NCI-H2196 (cell line): Measurements from ENCODE around the gene ELAVL3.
A peak's percentile ranks its signal among the peaks of the same experiment; 100 is the strongest.
"Not testable (repeated sequence)": the region's sequence is repeated elsewhere in the genome, so short reads cannot be mapped to it uniquely, and the experiment has no call there.

Source experiments
- DNase-seq: peaks from one replicate; lab custom pipeline; 2025; ENCODE audit not compliant: unreplicated experiment; lab: John Stamatoyannopoulos, UW

Gene ELAVL3

DNA sequence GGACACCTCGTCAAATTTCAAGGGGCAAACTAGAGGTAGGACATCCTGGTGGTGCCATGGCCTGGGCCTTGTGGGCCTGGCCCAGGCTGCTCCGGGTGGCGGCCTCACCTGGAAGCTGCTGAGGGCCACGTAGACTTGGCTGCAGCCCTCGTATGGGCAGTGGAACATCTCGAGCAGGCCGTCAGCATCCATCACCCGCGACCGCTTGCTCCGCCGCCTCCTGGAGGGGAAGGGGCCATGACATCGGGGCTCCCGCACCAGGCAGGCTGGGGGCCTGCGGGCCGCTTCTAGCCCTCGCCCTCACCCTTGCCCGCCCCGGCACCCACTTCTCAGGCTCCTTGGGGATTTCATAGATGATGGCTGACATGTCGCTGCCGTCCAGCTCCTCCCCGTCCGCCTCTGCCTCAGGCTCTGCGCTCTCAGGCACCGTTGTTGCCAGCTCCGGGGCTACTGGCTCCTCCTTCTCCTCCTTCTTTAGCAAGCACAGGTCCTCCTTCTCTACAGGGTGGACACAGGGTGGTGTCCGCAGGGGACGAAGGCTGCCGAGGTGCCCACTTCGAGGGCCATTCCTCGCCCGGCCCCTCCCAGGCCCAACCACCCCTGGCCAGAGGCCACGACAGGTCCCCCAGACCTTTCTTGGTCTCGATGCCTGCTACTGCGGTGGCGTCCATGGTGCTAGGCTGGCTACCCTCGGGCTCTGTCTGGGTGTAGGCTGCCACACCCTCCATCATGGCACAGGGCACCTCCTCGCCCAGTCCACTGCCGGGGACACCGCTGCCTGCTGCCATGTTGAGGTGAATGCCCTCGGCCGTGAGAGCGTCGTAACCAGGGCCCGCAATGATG lies 6.0 kb upstream of the ELAVL3 start:
- no peak for DNase-seq

DNA sequence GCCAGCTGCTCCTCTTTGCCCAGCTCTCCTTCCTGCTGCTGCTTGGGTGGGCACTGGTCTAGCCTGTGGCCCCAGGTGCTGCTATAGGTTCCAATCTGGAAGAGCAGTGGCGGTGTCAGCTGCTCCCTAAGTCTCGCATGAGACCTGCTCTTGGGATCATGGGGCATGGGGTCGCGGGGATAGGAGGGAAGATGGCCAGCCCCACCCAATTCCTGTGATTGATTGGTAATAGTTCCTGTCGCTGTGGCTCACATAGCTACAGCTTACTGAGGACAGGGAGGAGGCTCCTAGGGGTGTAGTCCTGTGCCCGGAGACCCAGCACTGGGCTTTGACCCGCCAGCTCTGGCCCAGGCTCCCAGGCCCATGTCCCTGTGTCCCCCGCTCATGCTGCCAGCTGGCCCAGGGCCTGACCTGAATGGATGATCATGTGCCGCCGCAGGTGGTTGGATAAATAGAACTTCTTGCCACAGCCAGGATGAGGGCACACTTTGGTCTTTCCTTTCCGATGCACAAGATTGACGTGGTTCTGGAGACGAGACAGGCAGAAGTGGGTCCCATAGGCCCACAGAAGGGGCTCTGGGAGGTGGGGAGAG lies 4.5 kb upstream of the ELAVL3 start:
- DNase-seq = no peak

DNA sequence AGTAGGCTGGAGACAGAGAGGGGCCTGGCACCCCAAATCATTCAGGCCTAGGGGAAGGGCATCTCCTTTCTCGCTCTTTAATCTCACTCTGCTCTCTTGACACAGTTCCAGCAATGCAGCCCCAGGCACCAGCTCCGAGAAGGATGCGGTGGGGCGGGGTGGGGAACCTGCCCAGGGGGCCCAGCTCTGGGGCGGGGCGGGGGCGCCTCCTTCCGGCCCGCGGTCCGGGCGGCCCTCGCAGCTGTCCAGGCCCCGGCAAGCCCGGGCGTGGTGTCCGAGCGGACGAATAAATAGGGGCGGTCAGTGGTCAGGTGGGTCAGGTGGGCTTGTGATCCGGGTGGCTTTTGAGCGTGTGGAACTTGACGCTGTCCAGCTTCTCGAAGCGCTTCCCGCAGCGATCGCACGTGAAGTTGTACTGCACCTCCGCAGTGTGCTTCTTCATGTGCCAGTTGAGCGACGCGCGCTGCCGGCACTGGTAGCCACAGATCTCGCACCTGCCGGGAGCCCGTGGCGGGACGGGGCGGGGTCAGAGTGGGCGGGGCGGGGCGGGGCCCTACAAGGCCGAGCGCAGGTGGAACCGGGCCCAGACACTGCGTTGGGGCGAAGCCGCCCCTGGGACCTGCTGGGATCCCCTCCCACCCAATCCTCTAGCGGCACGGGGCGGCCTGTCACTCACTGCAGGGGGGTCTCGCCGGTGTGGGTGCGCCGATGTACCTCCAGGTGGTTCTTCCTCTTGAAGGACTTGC lies 2.7 kb upstream of the ELAVL3 start:
- DNase-seq = no peak

DNA sequence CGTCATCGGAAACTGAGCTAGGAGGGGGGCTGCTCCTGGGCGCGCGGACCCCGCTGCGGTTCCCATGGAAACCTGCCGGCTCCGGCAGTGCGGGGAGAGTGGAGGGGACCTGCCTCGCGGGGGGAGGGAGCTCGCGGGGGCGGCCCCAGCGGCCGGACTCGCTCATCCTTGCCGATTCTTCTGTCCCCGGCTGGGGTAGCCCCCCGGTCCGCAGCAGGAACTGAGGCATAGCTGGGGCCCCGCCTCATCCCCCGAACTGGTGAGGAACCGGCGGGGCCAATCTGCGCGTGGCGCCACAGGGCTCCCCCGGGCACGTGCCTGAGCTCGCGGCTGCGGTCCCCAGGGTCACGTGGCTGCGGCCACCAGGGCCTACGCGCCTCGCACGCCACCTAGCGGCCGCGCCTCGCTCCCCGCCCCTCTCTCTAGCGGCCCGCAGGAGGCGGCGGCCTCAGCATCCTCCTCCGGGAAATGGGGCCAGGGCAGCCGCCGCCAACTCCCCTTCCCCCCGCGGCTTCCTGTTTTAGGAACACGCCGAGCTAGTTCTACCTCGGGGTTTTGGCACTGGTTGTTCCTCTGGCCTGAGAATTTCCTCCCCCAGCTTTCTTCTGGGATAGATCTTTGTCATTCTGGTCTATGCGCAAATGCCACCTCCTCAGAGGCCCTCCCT lies 1.7 kb upstream of the ELAVL3 start:
- peak; percentile 95 for DNase-seq

DNA sequence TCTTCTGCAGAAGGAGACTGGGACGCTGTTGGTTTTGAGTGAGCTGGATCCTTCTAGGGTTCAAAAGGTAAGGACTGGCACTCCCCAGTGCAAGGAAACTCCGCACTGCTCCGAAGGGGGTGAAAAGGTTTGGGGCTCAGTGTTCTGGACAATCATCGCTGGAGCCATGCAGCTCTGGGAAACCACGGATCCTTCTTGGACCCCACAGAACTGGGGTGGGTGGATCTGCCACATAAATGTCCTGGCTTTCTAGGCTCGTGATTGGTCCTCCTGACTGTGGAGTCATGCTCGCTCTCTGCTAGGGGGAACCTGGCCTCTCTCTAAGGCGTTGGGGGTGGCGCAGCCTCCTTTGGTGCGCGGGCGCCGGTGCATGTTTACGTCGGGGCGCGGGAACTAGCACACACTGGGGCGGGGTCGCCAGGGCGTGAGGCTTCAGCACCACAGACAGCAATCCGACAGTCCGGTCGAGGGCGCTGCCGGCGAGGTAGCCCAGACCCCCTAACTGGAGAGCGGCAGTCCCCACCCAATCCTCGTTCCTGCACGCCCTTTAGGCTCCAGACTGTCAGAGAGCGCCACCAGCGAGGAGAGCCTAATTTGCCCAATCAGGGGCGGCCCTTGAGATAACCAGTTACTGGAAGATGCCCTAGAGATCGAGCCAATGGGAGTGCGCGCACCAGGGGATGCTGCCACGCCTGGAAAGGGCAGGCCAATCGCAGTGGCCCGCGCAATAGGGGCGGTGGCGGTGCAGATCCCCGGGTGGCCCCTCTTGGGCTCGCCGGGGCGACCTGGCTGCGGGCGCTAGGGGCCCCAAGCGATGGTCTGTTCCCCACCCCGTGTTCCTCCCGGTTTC lies 913 bp upstream of the ELAVL3 start:
- peak; percentile 96 for DNase-seq

DNA sequence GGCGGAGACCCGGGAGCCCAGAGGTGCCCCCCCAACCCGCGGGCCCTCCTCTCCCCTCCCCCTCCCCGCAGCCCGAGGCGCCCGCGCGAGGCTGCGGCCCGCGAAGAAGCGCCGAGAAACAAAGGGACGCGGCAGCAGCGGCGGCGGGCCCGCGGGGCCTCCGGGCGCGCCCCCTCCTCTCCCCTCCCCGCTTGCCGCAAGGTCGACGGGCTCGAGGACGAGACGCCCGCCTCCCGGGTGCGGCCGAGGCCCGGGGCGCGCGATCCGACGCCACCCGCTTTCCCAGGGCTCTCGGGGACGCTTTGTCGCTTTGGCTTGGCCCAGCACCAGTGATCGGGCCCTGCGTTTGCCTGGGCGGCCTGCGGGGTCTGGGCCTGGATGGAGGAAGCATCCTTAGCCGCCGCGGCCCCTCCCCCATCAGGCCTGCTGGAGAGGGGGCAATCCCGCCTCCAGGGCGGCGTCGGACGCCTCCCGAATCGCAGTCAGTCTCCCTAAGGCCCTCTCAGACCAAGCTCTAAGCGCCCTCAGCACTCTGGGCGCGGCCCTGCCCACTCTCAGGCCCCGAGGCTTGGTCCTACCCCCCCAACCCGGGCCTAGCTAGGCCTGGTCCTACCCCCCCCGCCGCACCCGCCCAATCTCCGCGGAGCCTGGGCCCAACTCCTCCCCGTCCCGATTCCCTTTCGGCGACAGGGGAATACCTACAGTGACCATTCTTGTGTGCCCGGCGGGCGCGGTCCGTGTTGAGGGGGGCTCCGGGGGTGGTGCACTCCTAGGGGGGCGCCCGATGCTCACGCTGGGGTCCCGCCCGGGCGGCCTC lies 740 bp downstream of the ELAVL3 start:
- DNase-seq = peak; percentile 29

DNA sequence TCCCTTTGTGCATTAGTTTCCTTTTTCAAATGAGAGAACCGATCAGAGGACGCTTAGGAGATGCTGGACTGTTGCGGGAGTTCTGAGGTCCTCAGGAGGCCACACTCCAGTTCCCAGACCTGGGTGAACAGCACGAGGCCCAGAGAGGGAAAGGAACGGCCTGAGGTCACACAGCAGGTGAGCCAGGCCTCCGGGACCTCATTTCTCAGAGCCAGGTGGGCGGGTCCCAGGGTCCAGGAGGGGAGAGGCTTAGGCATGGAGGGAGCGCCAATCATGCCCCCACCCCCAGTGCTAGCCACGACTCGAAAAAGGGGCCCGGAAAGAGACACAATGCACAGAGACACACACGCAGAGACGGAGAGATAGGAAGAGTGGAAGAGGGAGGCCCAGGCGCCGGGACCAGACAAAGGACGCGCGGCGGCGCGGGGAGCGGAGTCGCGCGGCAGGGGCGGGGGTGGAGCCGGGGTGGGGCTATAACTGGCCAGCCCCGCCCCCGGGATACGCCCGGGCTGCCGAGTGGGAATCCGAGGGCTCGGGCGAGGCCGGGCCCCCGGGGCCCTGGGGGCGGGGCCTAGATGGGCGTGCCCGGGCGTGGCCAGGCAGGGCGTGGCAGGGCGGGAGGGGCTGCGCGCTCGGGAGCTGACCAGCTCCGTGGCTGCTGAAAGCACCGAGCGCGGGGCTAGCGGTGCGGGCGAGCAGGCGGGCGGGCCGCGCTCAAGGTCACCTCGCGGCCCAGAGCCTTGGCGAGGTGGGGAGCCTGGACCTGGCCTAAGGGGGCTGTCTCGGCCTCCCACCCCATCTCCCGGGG lies 1.6 kb downstream of the ELAVL3 start:
- no peak for DNase-seq

DNA sequence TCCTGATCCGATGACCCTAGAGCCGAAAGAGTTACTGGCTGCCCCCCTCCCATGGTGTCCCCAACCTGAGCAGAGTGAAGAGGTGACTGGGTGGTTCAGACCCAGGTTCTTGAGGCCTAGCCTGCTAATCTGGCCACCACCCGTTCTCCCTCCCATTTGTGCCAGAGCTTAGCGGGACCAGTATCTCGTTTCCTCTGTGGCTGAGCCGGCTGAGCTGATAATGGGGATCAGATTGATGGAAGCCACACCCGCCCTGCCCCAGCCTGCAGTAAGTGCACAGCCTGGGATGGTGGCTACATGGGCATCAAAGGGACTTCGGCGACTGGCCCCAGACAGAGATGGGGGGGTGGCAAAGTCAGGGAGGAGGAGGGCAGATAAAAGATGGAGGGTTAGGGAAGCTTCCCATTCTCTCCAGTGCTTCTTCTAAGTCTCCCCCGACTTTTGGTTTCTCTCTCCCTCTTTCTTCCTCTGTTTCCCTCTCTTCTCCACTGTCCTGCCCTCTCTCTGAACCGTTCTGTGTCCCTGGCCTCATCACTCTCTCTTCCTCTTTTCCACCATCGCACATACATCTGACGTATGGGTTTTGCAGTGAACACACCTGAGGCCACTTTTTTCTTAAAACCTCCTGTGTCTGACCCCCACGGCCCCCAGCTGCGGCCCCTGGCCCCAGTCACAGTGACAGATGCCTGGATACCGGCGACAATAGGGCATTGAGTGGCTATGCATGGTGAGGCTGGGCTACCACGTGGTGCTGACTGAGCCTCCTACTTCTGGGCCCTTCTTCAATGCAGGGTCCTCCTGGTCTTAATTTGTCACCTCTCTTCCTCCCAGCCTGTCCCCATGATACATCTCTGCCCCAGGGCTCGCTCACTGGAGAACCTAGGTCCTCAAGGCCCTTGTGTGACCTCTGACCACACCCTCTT lies 2.4 kb downstream of the ELAVL3 start:
- no peak for DNase-seq

DNA sequence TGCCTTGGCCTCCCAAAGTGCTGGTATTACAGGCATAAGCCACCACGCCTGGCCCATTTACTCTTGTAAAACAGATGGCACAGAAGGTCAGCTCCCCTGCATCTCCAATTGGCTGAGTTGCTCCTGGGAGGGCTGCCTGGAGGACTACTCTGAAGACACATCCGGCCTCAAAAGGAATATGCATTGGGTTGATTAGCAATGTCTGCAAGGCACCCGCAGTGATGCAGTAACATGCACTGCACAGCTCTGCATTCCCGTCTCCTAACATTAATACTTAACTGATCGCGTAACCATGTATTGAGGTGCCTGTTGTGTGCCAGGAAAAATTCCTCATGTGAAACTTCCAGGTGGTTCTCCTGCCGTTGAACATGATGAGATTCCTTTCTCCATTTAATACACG lies 5.0 kb downstream of the ELAVL3 start:
- no peak for DNase-seq

DNA sequence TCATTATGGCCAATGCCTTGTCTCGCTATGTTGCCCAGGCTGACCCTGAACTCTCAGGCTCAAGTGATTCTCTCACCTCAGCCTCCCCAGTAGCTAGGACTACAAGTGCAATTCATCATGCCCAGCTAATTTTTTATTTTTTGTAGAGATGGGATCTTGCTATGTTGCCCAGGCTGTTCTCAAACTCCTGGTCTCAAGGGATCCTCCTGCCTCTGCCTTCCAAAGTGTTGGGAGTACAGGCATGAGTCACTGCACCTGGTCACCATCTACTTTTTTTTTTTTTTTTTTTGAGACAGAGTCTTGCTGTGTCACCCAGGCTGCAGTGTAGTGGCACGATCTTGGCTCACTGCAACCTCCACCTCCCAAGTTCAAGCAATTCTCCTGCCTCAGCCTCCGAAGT lies 5.5 kb downstream of the ELAVL3 start:
- DNase-seq = not testable (repeated sequence)

DNA sequence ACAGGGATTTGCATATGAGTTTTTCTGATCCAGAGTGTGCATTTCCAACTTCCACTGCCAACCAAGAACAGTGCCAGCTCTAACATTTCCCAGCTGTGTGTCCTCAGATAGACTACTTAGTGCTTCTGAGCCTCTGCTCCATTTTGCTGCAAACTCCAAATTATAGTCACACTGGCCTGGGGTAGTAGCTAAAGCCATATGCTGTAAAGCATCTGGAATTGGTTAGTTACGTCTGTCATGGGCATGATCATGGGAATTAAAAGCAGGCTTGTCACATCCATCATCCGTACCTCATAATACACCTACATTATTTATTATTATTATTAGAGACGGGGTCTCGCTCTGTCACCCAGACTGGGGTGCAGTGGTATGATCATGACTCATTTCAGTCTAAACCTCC lies 7.1 kb downstream of the ELAVL3 start:
- DNase-seq = no peak

DNA sequence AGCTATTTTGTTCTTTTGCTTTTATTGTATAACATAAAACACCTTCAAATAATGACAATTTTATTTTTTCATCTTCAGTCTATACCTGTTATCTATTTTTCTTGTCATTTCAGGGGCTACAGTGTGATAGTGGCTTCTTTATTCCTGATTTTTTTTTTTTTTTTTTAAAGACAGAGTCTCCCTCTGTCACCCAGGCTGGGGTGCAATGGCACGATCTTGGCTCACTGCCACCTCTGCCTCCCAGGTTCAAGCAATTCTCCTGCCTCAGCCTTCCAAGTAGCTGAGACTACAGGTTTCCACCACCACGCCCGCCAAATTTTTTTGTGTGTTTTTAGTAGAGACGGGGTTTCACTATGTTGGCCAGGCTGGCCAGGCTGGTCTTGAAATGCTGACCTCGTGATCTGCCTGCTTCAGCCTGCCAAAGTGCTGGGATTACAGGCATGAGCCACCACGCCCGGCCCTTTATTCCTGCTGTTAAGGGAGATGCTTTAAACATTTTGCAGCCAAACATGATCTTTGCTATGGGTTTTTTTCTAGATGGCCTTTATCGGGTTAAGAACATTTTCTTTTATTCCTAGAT lies 12.5 kb downstream of the ELAVL3 start:
- not testable (repeated sequence) for DNase-seq

DNA sequence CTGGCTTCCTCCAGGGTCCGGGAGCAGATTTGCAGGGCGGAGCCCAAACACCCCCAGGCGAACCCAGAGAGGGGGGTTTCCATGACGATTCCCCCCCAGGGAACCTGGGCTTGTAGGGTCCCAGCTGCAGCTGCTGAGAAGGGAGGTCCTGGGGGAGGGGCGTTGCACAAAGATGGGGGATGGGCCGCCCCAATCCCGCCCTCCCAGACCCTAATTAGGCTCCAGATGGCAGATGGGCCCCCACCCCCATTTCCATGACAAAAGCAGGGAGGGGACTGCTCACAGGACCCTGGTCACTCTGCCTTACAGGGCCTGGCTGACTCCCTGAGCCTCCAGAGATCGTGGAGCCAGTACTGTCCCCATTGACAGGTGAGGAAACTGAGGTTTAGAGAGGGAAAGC lies 15.2 kb downstream of the ELAVL3 start:
- no peak for DNase-seq

DNA sequence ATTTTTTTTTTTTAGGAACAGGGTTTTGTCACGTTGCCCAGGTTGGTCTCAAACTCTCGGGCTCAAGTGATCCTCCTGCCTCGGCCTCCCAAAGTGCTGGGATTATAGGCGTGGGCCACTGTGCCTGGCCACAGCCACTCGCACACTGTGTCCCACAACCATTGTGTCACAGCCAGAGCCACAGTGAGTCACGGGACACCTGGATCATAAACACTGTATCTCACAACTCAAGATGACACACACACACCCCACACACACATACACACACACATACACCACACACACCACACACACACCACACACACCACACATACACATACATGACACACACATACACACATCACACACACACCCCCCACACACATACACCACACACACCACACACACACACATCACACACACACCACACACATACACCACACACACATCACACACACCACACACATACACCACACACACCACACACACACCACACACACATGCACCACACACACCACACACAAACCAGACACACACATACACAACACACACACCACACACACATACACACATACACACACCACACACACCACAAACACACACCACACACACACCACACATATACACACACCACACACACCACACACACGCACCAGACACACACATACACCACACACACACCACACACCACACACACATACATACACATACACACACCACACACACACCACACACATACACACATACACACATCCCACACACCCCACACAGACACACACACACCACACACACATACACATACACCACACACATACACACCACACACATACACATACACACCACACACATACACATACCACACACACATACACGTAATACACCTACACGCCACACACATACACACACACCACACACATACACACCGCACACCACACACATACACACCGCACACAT lies 16.2 kb downstream of the ELAVL3 start:
- no peak for DNase-seq

DNA sequence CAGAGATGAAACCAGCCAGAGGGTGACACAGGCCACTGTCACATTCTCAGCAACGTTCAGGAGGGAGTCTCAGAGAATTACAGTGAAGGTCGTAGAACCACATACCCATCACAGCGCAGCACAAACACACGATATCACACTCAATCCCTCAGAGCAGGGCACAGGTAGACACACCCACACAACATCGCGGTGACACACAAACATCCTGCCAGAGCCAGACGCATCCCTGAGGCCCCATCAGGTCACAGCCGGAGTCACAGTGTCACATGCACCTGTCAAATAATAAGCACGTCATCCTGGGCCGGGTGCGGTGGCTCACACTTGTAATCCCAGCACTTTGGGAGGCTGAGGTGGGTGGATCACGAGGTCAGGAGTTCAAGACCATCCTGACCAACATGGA lies 17.5 kb downstream of the ELAVL3 start:
- no peak for DNase-seq

DNA sequence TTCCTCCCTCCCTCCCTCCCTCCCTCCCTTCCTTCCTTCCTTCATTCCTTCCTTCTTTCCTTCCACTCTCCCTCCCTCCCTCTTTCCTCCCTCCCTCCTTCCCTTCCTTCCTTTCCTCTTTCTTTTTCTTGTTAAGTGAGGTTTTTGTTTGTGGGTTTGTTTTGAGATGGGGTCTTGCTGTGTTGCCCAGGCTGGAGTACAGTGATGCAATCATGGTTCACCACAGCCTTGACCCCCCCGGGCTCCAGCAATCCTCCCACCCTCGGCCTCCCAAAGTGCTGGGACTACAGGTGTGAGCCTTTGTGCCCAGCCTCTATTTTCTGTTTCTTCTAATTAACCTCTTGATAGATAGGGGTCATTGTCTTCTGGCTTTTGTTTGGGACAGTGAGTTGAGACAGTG lies 19.4 kb downstream of the ELAVL3 start:
- no peak for DNase-seq
